Panc1 (cell line): ENCODE measurements around the gene LRRC1. TPM values are rescaled to one million over a fixed set of nuclear protein-coding genes. Genes with fewer than 3 reads are reported as not detected.

ENCODE experiments used
- ATAC-seq: fragments of 200-7000 bp; cut with Tn5 transposase; 2 replicates; pipeline ENCODE4 v1.9.1; 2020; ENCODE audit warnings: mild to moderate bottlenecking, moderate library complexity
- BruUV-seq: library from RNA; stranded (reverse); fragments of 400-500 nt; replicated peaks from 2 replicates; lab custom pipeline; 2021; lab: Mats Ljungman, UMichigan
- CTCF ChIA-PET: fragments of 300-600 bp; sonication (Branson Sonifier 250); formaldehyde crosslinking; loops from one replicate; lab custom pipeline; 2022; ENCODE audit warnings: antibody characterized with exemption; lab: Charles Lee
- POLR2A ChIA-PET: fragments of 300-600 bp; sonication (Branson Sonifier 250); formaldehyde crosslinking; loops from one replicate; lab custom pipeline; 2022; ENCODE audit warnings: antibody characterized with exemption; lab: Charles Lee
- DNase-seq: peaks from one replicate; pipeline ENCODE4 v3.0.0-alpha.2; 2010; ENCODE audit warnings: low read depth, low spot score
- H3K27ac ChIP-seq: 2 replicates; pipeline ENCODE4 v1.5.1; 2011; ENCODE audit warnings: mild to moderate bottlenecking, low read length, inconsistent platforms
- H3K27me3 ChIP-seq: fragments of 200-500 bp; sonication (Bioruptor generic); 2 replicates; pipeline ENCODE4 v1.6.0; 2014; ENCODE audit warnings: low read length, inconsistent platforms; ENCODE audit not compliant: control insufficient read depth, insufficient read depth
- H3K36me3 ChIP-seq: fragments of 200-500 bp; sonication (Bioruptor generic); 2 replicates; pipeline ENCODE4 v1.5.1; 2014; ENCODE audit warnings: inconsistent platforms, mild to moderate bottlenecking, low read length, moderate library complexity; ENCODE audit not compliant: control insufficient read depth, insufficient read depth
- H3K4me1 ChIP-seq: 2 replicates; pipeline ENCODE4 v1.5.1; 2011; ENCODE audit warnings: inconsistent platforms, mild to moderate bottlenecking, low read length, moderate library complexity; ENCODE audit not compliant: control insufficient read depth, insufficient read depth
- H3K4me3 ChIP-seq, 2 experiments: 2 replicates each; pipeline ENCODE4 v1.5.1; 2011 to 2012; ENCODE audit warnings: low read depth in 2 of 2, low read length in 2 of 2, mild to moderate bottlenecking in 2 of 2, inconsistent platforms in 1 of 2, moderate library complexity in 1 of 2
- H3K9me3 ChIP-seq: fragments of 200-500 bp; sonication (Bioruptor generic); 2 replicates; pipeline ENCODE4 v1.5.1; 2014; ENCODE audit warnings: low read depth, mild to moderate bottlenecking, inconsistent platforms, low read length, moderate library complexity; ENCODE audit not compliant: control insufficient read depth, insufficient read depth
- CTCF ChIP-seq: fragments of 450-650 bp; IDR thresholded peaks from 2 replicates; pipeline ENCODE4 v1.5.1; 2017; ENCODE audit warnings: mild to moderate bottlenecking
- POLR2AphosphoS5 ChIP-seq: IDR thresholded peaks from 2 replicates; pipeline ENCODE4 v1.6.1; 2012; ENCODE audit warnings: mild to moderate bottlenecking, low read depth, low read length, moderate library complexity
- REST ChIP-seq, 2 experiments: IDR thresholded peaks; 2 replicates each; pipeline ENCODE4 v1.6.1; 2011 to 2012; ENCODE audit warnings: low read depth in 2 of 2, control low read depth in 1 of 2, low read length in 1 of 2, mild to moderate bottlenecking in 1 of 2, moderate library complexity in 1 of 2; ENCODE audit not compliant: insufficient read depth in 1 of 2
- SIN3A ChIP-seq: IDR thresholded peaks from 2 replicates; pipeline ENCODE4 v1.6.1; 2012; ENCODE audit warnings: low read depth, mild to moderate bottlenecking, low read length, moderate library complexity, borderline replicate concordance; ENCODE audit not compliant: insufficient read depth
- TCF7L2 ChIP-seq: IDR thresholded peaks from 2 replicates; pipeline ENCODE4 v1.6.1; 2011; ENCODE audit warnings: mild to moderate bottlenecking, low read depth, low read length, inconsistent platforms
- in situ Hi-C: cut with HindIII; loops from 2 replicates; pipeline ENCODE4 v1.10.0; 2016; ENCODE audit warnings: low sequenced_read_pairs, low pct_unique_long_range_greater_than_20kb
- intact Hi-C: fragments of 100-400 bp; cut with micrococcal nuclease; formaldehyde crosslinking; loops from one replicate; pipeline ENCODE4 v1.10.0; 2022; ENCODE audit not compliant: unreplicated experiment
- total RNA-seq: library from RNA; stranded (reverse); gene quantifications from one replicate; pipeline ENCODE4 v1.2.1, GENCODE V29; 2021; ENCODE audit not compliant: unreplicated experiment

LRRC1 gene
- total RNA-seq, 1 experiment from 2014 or later: 13.8 TPM

GRCh38 chr6:53822401-53823125 lies 27.8 kb downstream of the LRRC1 start:
- no TSS peak for BruUV-seq
- no peak overlapping the region for H3K4me3 ChIP-seq
- DNase-seq: no peak
- no peak overlapping the region for H3K27ac ChIP-seq
- POLR2A ChIA-PET: no interaction called here
- in situ Hi-C loops: no loop called here
- peaks cover 4% of the 10 kb centered on the region; the same call in 1 of the 2 replicates for H3K4me1 ChIP-seq
- no peak for TF ChIP-seq SIN3A
- TF ChIP-seq TCF7L2: no peak
- TF ChIP-seq CTCF: no peak
- no peak for TF ChIP-seq POLR2AphosphoS5
- no peak for TF ChIP-seq REST (IDR thresholded peaks at IDR 0.05; ENCODE audit: insufficient read depth in 1 of 2, low read depth in 2 of 2, low read length in 1 of 2)
- CTCF ChIA-PET: no interaction called here
- H3K27me3 ChIP-seq: no peaks in the 10 kb centered on the region
- ATAC-seq: no peak
- no peaks in the 10 kb centered on the region for H3K9me3 ChIP-seq
- no peaks in the 10 kb centered on the region for H3K36me3 ChIP-seq
- intact Hi-C loops: no loop called here

- ATAC-seq (no peak), DNase-seq (no peak)
- no peaks in the 10 kb centered on the region for H3K9me3 ChIP-seq
- intact Hi-C loops (no loop called here), in situ Hi-C loops (no loop called here)
- no peak overlapping the region for H3K4me3 ChIP-seq
- H3K27me3 ChIP-seq: no peaks in the 10 kb centered on the region
- H3K36me3 ChIP-seq: no peaks in the 10 kb centered on the region
- CTCF ChIA-PET: no interaction called here
- no TSS peak for BruUV-seq
- TF ChIP-seq POLR2AphosphoS5: no peak
- no peak for TF ChIP-seq TCF7L2
- no peak for TF ChIP-seq CTCF
- TF ChIP-seq REST (IDR thresholded peaks at IDR 0.05; ENCODE audit: insufficient read depth in 1 of 2, low read depth in 2 of 2, low read length in 1 of 2): no peak
- TF ChIP-seq SIN3A: no peak
- no peak overlapping the region for H3K27ac ChIP-seq
- POLR2A ChIA-PET: interaction anchor here (0.6 kb wide), 1 partner anchor 25 kb away, joined by 7 read pairs; no protein-coding TSS in a partner anchor
- peaks cover 6% of the 10 kb centered on the region; the same call in 1 of the 2 replicates for H3K4me1 ChIP-seq
These were observed 29.9 kb downstream of the LRRC1 start for GRCh38 chr6:53824714-53825113.
